GM19238 (cell line): Measurements from ENCODE around the gene VPS13A.
A peak's percentile ranks its signal among the peaks of the same experiment; 100 is the strongest.

ENCODE experiments used
- DNase-seq: peaks from one replicate; pipeline ENCODE4 v3.0.0; 2011; ENCODE audit warnings: low spot score; ENCODE audit not compliant: insufficient read length

Gene VPS13A

GRCh38 chr9:77177143-77177893, at the start of gene VPS13A:
Gene VPS13A (plus strand): TSS chr9:77177534. CDS start chr9:77177705, 171 bp downstream.
- DNase-seq, result peak; percentile 77

- no peak for DNase-seq
Observed at GRCh38 chr9:77128125-77128789, 49.1 kb upstream of the VPS13A start.

- no peak for DNase-seq
Observed at GRCh38 chr9:77131399-77131798, 45.9 kb upstream of the VPS13A start.

GRCh38 chr9:77133011-77133410, 44.3 kb upstream of the VPS13A start:
- DNase-seq, result no peak

GRCh38 chr9:77142366-77142765, 35.0 kb upstream of the VPS13A start:
- no peak for DNase-seq

- no peak for DNase-seq
Observed at GRCh38 chr9:77149879-77150278, 27.5 kb upstream of the VPS13A start.

GRCh38 chr9:77152289-77152688, 25.0 kb upstream of the VPS13A start:
- no peak for DNase-seq

- DNase-seq, result no peak
Observed at GRCh38 chr9:77156646-77157371, 20.5 kb upstream of the VPS13A start.

GRCh38 chr9:77158772-77159513, 18.4 kb upstream of the VPS13A start:
- no peak for DNase-seq

GRCh38 chr9:77161191-77161590, 16.1 kb upstream of the VPS13A start:
- DNase-seq, result no peak

GRCh38 chr9:77161966-77162365, 15.4 kb upstream of the VPS13A start:
- no peak for DNase-seq

- no peak for DNase-seq
Observed at GRCh38 chr9:77162366-77162765, 15.0 kb upstream of the VPS13A start.

GRCh38 chr9:77163884-77164283, 13.4 kb upstream of the VPS13A start:
- no peak for DNase-seq

- DNase-seq, result no peak
Observed at GRCh38 chr9:77166193-77166592, 11.1 kb upstream of the VPS13A start.

- DNase-seq, result no peak
Observed at GRCh38 chr9:77170991-77171699, 6.2 kb upstream of the VPS13A start.

GRCh38 chr9:77175151-77175550, 2.2 kb upstream of the VPS13A start:
- DNase-seq, result no peak

GRCh38 chr9:77176106-77176505, 1.2 kb upstream of the VPS13A start:
- DNase-seq, result no peak

- DNase-seq, result no peak
Observed at GRCh38 chr9:77176686-77177142, 620 bp upstream of the VPS13A start.

GRCh38 chr9:77177894-77178794, 810 bp downstream of the VPS13A start:
- DNase-seq, result peak; percentile 30

- DNase-seq, result no peak
Observed at GRCh38 chr9:77180056-77180455, 2.7 kb downstream of the VPS13A start.
